DND-41 (cell line): Measurements from ENCODE around the gene MRPS26.

Experiments
- ATAC-seq: fragments of 200-7000 bp; cut with Tn5 transposase; 3 replicates; pipeline ENCODE4 v1.9.1; 2021; ENCODE audit warnings: low read depth; ENCODE audit not compliant: insufficient read depth
- DNase-seq: peaks from one replicate; pipeline ENCODE4 v3.0.0-alpha.2; 2020
- H2AFZ ChIP-seq: 2 replicates; pipeline ENCODE4 v1.6.0; 2012; ENCODE audit warnings: low read depth, low read length
- H3K27ac ChIP-seq: 2 replicates; pipeline ENCODE4 v1.5.1; 2012; ENCODE audit warnings: low read length, inconsistent platforms
- H3K27me3 ChIP-seq: fragments of 200-600 bp; sonication (generic); 2 replicates; pipeline ENCODE4 v1.6.0; 2012; ENCODE audit warnings: low read length, mild to moderate bottlenecking, inconsistent platforms; ENCODE audit not compliant: insufficient read depth, poor library complexity
- H3K36me3 ChIP-seq: 2 replicates; pipeline ENCODE4 v1.5.1; 2012; ENCODE audit warnings: low read length, inconsistent platforms; ENCODE audit not compliant: insufficient read depth
- H3K4me1 ChIP-seq: 2 replicates; pipeline ENCODE4 v1.5.1; 2012; ENCODE audit warnings: mild to moderate bottlenecking, low read length; ENCODE audit not compliant: insufficient read depth
- H3K4me2 ChIP-seq: 2 replicates; pipeline ENCODE4 v1.6.0; 2012; ENCODE audit warnings: mild to moderate bottlenecking, moderate library complexity, low read length, inconsistent platforms; ENCODE audit not compliant: insufficient read depth
- H3K4me3 ChIP-seq, 2 experiments: fragments of 200-600 bp in 1 of 2; shearing (Covaris generic) in 1 of 2; 2 replicates each; pipeline ENCODE4 v1.5.1; 2012 to 2016; ENCODE audit warnings: inconsistent platforms in 2 of 2, low read length in 2 of 2, mild to moderate bottlenecking in 2 of 2, low read depth in 1 of 2, moderate library complexity in 1 of 2
- H3K79me2 ChIP-seq: 2 replicates; pipeline ENCODE4 v1.6.0; 2012; ENCODE audit warnings: low read length, inconsistent platforms; ENCODE audit not compliant: insufficient read depth
- H3K9ac ChIP-seq: 2 replicates; pipeline ENCODE4 v1.6.0; 2012; ENCODE audit warnings: low read depth, mild to moderate bottlenecking, inconsistent platforms, low read length, moderate library complexity
- H3K9me3 ChIP-seq: 2 replicates; pipeline ENCODE4 v1.5.1; 2012; ENCODE audit warnings: low read length, moderate library complexity, mild to moderate bottlenecking, inconsistent platforms; ENCODE audit not compliant: insufficient read depth, severe bottlenecking
- H4K20me1 ChIP-seq: 2 replicates; pipeline ENCODE4 v1.6.0; 2012; ENCODE audit warnings: low read length; ENCODE audit not compliant: insufficient read depth
- EZH2 ChIP-seq: IDR thresholded peaks from 3 replicates; pipeline ENCODE4 v1.6.1; 2012; ENCODE audit warnings: borderline replicate concordance, low read depth, mild to moderate bottlenecking, moderate library complexity, low read length, inconsistent platforms; ENCODE audit not compliant: severe bottlenecking
- TF ChIP-seq, protein P1 (sequence below): IDR thresholded peaks from 2 replicates; pipeline ENCODE4 v1.5.1; 2012; ENCODE audit warnings: borderline replicate concordance, low read length, moderate library complexity, mild to moderate bottlenecking; ENCODE audit not compliant: poor library complexity, severe bottlenecking; ENCODE audit errors: extremely low read depth

Gene MRPS26

GRCh38 chr20:3084986-3085360, 39.1 kb downstream of the MRPS26 start:
- DNase-seq (no peak), ATAC-seq (no peak)
- Histone ChIP-seq H3K27ac (no peak overlapping the region), H3K9ac (no peak overlapping the region), H3K27me3 (no peaks in the 10 kb centered on the region), H3K4me1 (0 out of 2 replicates have a peak, but pooled peaks cover under 1% of the 10 kb centered on the region), H2AFZ (no peak overlapping the region), H3K36me3 (no peaks in the 10 kb centered on the region), H3K9me3 (no peaks in the 10 kb centered on the region), H3K79me2 (no peaks in the 10 kb centered on the region), H3K4me3 (no peak overlapping the region), H4K20me1 (no peaks in the 10 kb centered on the region; the same call in none of the 2 replicates), H3K4me2 (no peak overlapping the region)
- TF ChIP-seq EZH2: no peak
- TF ChIP-seq, protein P1, sequence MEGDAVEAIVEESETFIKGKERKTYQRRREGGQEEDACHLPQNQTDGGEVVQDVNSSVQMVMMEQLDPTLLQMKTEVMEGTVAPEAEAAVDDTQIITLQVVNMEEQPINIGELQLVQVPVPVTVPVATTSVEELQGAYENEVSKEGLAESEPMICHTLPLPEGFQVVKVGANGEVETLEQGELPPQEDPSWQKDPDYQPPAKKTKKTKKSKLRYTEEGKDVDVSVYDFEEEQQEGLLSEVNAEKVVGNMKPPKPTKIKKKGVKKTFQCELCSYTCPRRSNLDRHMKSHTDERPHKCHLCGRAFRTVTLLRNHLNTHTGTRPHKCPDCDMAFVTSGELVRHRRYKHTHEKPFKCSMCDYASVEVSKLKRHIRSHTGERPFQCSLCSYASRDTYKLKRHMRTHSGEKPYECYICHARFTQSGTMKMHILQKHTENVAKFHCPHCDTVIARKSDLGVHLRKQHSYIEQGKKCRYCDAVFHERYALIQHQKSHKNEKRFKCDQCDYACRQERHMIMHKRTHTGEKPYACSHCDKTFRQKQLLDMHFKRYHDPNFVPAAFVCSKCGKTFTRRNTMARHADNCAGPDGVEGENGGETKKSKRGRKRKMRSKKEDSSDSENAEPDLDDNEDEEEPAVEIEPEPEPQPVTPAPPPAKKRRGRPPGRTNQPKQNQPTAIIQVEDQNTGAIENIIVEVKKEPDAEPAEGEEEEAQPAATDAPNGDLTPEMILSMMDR: no peak

GRCh38 chr20:3085571-3086072, 39.8 kb downstream of the MRPS26 start:
- peaks cover 7% of the 10 kb centered on the region for H3K4me1 ChIP-seq
- no peaks in the 10 kb centered on the region for H3K27me3 ChIP-seq
- H3K4me3 ChIP-seq: no peak overlapping the region
- ATAC-seq: no peak
- no peak overlapping the region for H2AFZ ChIP-seq
- no peak overlapping the region for H3K4me2 ChIP-seq
- no peak for DNase-seq
- no peaks in the 10 kb centered on the region for H3K36me3 ChIP-seq
- no peaks in the 10 kb centered on the region for H3K9me3 ChIP-seq
- H3K79me2 ChIP-seq: no peaks in the 10 kb centered on the region
- H3K9ac ChIP-seq: no peak overlapping the region
- no peak overlapping the region for H3K27ac ChIP-seq
- H4K20me1 ChIP-seq: no peaks in the 10 kb centered on the region; the same call in none of the 2 replicates
- TF ChIP-seq, protein P1: no peak
- TF ChIP-seq EZH2: no peak

DNA sequence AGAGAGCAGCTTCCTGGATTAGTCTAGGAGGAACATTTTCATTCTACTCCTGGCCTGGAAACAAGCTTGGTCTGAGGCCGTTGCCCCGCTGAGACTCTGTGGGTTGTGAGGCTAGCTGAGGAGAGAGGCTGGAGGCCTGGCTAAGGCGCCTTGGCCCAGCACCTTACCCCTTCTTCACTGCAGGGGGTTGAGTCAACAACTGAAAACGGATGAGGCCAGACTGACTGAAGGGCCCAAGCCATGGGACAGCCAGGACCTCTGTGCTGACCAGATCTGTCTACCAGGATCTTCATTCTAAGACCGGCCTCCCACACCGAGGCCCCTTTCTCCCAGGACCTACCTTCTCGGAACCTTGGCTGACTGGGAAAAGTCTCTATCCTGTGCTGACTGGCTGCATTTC, 42.2 kb downstream of the MRPS26 start:
- no peaks in the 10 kb centered on the region for H3K79me2 ChIP-seq
- no peaks in the 10 kb centered on the region; the same call in 1 of the 2 replicates for H4K20me1 ChIP-seq
- no peak overlapping the region for H2AFZ ChIP-seq
- no peak overlapping the region for H3K4me2 ChIP-seq
- DNase-seq: no peak
- no peak overlapping the region for H3K4me3 ChIP-seq
- no peaks in the 10 kb centered on the region for H3K36me3 ChIP-seq
- no peak overlapping the region for H3K9ac ChIP-seq
- H3K4me1 ChIP-seq: peaks cover 20% of the 10 kb centered on the region
- no peaks in the 10 kb centered on the region for H3K27me3 ChIP-seq
- no peaks in the 10 kb centered on the region for H3K9me3 ChIP-seq
- TF ChIP-seq EZH2: no peak
- ATAC-seq: no peak
- H3K27ac ChIP-seq: no peak overlapping the region

DNA sequence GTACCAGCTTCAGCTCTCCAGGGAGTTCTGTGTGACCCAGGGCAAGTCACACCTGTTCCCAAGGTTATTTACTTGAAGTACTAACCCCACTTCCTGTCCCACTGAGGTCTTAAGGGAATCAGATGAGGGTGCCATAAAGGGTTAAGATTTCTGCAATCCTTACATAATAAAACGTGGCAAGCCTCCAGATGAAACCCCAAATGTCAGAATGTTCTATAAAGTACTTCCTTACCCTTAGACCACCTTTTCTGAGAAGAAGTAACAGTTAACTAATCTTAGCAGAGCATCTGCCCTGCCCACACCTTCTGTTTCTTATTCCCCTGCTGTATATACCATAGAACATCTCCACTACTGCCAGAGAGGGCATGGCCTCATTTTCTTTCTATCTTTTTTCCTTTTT, 44.7 kb downstream of the MRPS26 start:
- no peak overlapping the region for H3K9ac ChIP-seq
- no peaks in the 10 kb centered on the region for H3K79me2 ChIP-seq
- DNase-seq (peak; percentile 32), ATAC-seq (peak; percentile 84)
- H3K27me3 ChIP-seq: no peaks in the 10 kb centered on the region
- H3K4me3 ChIP-seq: no peak overlapping the region
- H3K27ac ChIP-seq: no peak overlapping the region
- peaks cover 20% of the 10 kb centered on the region for H3K4me1 ChIP-seq
- H4K20me1 ChIP-seq: no peaks in the 10 kb centered on the region
- TF ChIP-seq EZH2: no peak
- TF ChIP-seq, protein P1: no peak
- no peaks in the 10 kb centered on the region for H3K36me3 ChIP-seq
- no peak overlapping the region for H3K4me2 ChIP-seq
- no peaks in the 10 kb centered on the region for H3K9me3 ChIP-seq
- no peak overlapping the region for H2AFZ ChIP-seq
